Jurkat, Clone E6-1 (cell line): ENCODE data around the gene FOXA2.
"Not testable (repeated sequence)": the region's sequence is repeated elsewhere in the genome, so short reads cannot be mapped to it uniquely, and the experiment has no call there.

Source experiments
- DNase-seq: peaks from one replicate; pipeline ENCODE4 v3.0.0-alpha.2; 2011; ENCODE audit warnings: low read depth, low spot score
- H3K4me3 ChIP-seq: 2 replicates; pipeline ENCODE4 v1.5.1; 2011; ENCODE audit warnings: mild to moderate bottlenecking, low read length, control low read depth, moderate library complexity

Gene FOXA2

GRCh38 chr20:22550514-22550913 lies 33.9 kb downstream of the FOXA2 start:
- DNase-seq, H3K4me3 ChIP-seq: not testable (repeated sequence)

GRCh38 chr20:22548040-22548439 lies 36.3 kb downstream of the FOXA2 start:
- H3K4me3 ChIP-seq: no peak overlapping the region
- no peak for DNase-seq

- DNase-seq: no peak
- H3K4me3 ChIP-seq: no peak overlapping the region
Measured at GRCh38 chr20:22546344-22546743, 38.0 kb downstream of the FOXA2 start.

GRCh38 chr20:22545045-22545444 lies 39.3 kb downstream of the FOXA2 start:
- H3K4me3 ChIP-seq: no peak overlapping the region
- DNase-seq: no peak

- no peak overlapping the region for H3K4me3 ChIP-seq
- DNase-seq: no peak
Measured at GRCh38 chr20:22544462-22544861, 39.9 kb downstream of the FOXA2 start.

- no peak overlapping the region for H3K4me3 ChIP-seq
- DNase-seq: no peak
Measured at GRCh38 chr20:22542427-22542826, 41.9 kb downstream of the FOXA2 start.

GRCh38 chr20:22540832-22541231 lies 43.5 kb downstream of the FOXA2 start:
- H3K4me3 ChIP-seq: no peak overlapping the region
- no peak for DNase-seq

GRCh38 chr20:22536956-22537756 lies 47.2 kb downstream of the FOXA2 start:
- H3K4me3 ChIP-seq: no peak overlapping the region
- no peak for DNase-seq

GRCh38 chr20:22536141-22536828 lies 48.1 kb downstream of the FOXA2 start:
- no peak for DNase-seq
- no peak overlapping the region for H3K4me3 ChIP-seq

GRCh38 chr20:22535483-22535882 lies 48.9 kb downstream of the FOXA2 start:
- DNase-seq: no peak
- H3K4me3 ChIP-seq: no peak overlapping the region

- no peak for DNase-seq
- no peak overlapping the region for H3K4me3 ChIP-seq
Measured at GRCh38 chr20:22533823-22534751, 50.3 kb downstream of the FOXA2 start.

GRCh38 chr20:22532598-22532997 lies 51.8 kb downstream of the FOXA2 start:
- DNase-seq: no peak
- H3K4me3 ChIP-seq: no peak overlapping the region

- DNase-seq: no peak
- H3K4me3 ChIP-seq: no peak overlapping the region
Measured at GRCh38 chr20:22531756-22532155, 52.6 kb downstream of the FOXA2 start.

GRCh38 chr20:22531056-22531615 lies 53.2 kb downstream of the FOXA2 start:
- H3K4me3 ChIP-seq: no peak overlapping the region
- no peak for DNase-seq
